Sigmoid colon (tissue), 7 donors: ENCODE results near the gene RNASE3. TPM values are rescaled to one million over a fixed set of nuclear protein-coding genes. Genes with fewer than 3 reads are reported as not detected.
"Not testable (repeated sequence)": the region's sequence is repeated elsewhere in the genome, so short reads cannot be mapped to it uniquely, and the experiment has no call there.

Experiments used
- DNase-seq: peaks from one replicate; pipeline ENCODE4 v3.0.0-alpha.2; 2019
- H3K27ac ChIP-seq, 4 donors: fragments of 200-600 bp; sonication (generic); one replicate each; pipeline ENCODE4 v1.5.1; 2016 to 2019; ENCODE audit warnings: mild to moderate bottlenecking in 1 of 4
- H3K27me3 ChIP-seq, 3 donors: fragments of 200-600 bp; sonication (generic); one replicate each; pipeline ENCODE4 v1.5.1; 2019; ENCODE audit warnings: mild to moderate bottlenecking in 1 of 3
- H3K36me3 ChIP-seq, 4 donors: fragments of 200-600 bp; sonication (generic); one replicate each; pipeline ENCODE4 v1.5.1; 2016 to 2019
- H3K4me1 ChIP-seq, 4 donors: fragments of 200-600 bp; sonication (generic); one replicate each; pipeline ENCODE4 v1.5.1; 2017 to 2019
- H3K4me3 ChIP-seq, 4 donors: fragments of 200-600 bp; sonication (generic); one replicate each; pipeline ENCODE4 v1.5.1; 2017 to 2019; ENCODE audit warnings: mild to moderate bottlenecking in 2 of 4, moderate library complexity in 1 of 4
- H3K9me3 ChIP-seq, 4 donors: fragments of 200-600 bp in 3 of 4; sonication (generic) in 3 of 4; one replicate each; pipeline versions ENCODE4 v1.5.1 to v1.6.1; 2013 to 2019
- CTCF ChIP-seq, 4 experiments: fragments of 450-650 bp in 3 of 4; fragments of 200-600 bp in 1 of 4; IDR thresholded peaks; one replicate each; pipeline ENCODE4 v1.5.1; 2016 to 2019; ENCODE audit warnings: antibody characterized with exemption in 4 of 4, mild to moderate bottlenecking in 3 of 4, moderate library complexity in 2 of 4
- EP300 ChIP-seq, 4 donors: sonication (generic); formaldehyde crosslinking; IDR thresholded peaks; one replicate each; pipeline ENCODE4 v1.6.1; 2017; ENCODE audit warnings: antibody characterized with exemption in 4 of 4
- POLR2A ChIP-seq, 2 donors: fragments of 450-650 bp; IDR thresholded peaks; one replicate each; pipeline ENCODE4 v1.6.1; 2016; ENCODE audit warnings: antibody characterized with exemption in 2 of 2, mild to moderate bottlenecking in 2 of 2, moderate library complexity in 2 of 2
- POLR2AphosphoS5 ChIP-seq, 4 donors: sonication (generic); formaldehyde crosslinking; IDR thresholded peaks; one replicate each; pipeline ENCODE4 v1.6.1; 2017; ENCODE audit warnings: antibody characterized with exemption in 4 of 4
- WGBS, 2 donors: extraction: QIAGEN DNeasy Blood & Tissue Kit; methylation state at CpG; one replicate each; pipeline ENCODE4 v1.1.7; 2013; 5-methylcytosine and 5-hydroxymethylcytosine counted together
- intact Hi-C: fragments of 100-400 bp; cut with DNase I; formaldehyde crosslinking; loops from one replicate; pipeline ENCODE4 v1.15.1; 2023
- polyA plus RNA-seq, 3 donors: library from polyadenylated mRNA; stranded (reverse); fragments of 200-250 nt; gene quantifications; one replicate each; pipeline ENCODE4 v1.2.3, GENCODE V29; 2013
- total RNA-seq, 4 donors: library from RNA; depleted of rRNA; stranded (reverse); fragments of >200 nt; gene quantifications; one replicate each; pipeline ENCODE4 v1.1.0, GENCODE V29; 2016
- donor health status: healthy with polysubstance abuse.
- donor health status: Bipolar disorder and iron deficiency.
- donor health status: healthy.

Gene RNASE3
- total and polyA plus RNA-seq, 7 donors = 2.6 TPM; not detected in 6

GRCh38 chr14:20904393-20905029 is 13.3 kb downstream of the RNASE3 start:
- H3K4me1 ChIP-seq = no peaks in the 10 kb centered on the region
- no peaks in the 10 kb centered on the region for H3K27me3 ChIP-seq
- WGBS, 2 donors = 86 to 91% methylated on average over 4 of the region's 4 CpGs
- intact Hi-C loops = no loop called here
- DNase-seq = no peak
- H3K4me3 ChIP-seq = no peak overlapping the region
- TF ChIP-seq CTCF (IDR thresholded peaks at IDR 0.05) (no peak), POLR2A (IDR thresholded peaks at IDR 0.05) (no peak), EP300 (IDR thresholded peaks at IDR 0.05) (no peak), POLR2AphosphoS5 (IDR thresholded peaks at IDR 0.05) (no peak)
- H3K36me3 ChIP-seq = no peaks in the 10 kb centered on the region
- no peaks in the 10 kb centered on the region for H3K9me3 ChIP-seq
- H3K27ac ChIP-seq = no peak overlapping the region

- no peak overlapping the region for H3K4me3 ChIP-seq
- no peaks in the 10 kb centered on the region for H3K36me3 ChIP-seq
- no peak for DNase-seq
- TF ChIP-seq EP300 (IDR thresholded peaks at IDR 0.05) (no peak), POLR2AphosphoS5 (IDR thresholded peaks at IDR 0.05) (no peak)
- H3K27ac ChIP-seq = no peak overlapping the region
- 92% methylated on average over 2 of the region's 2 CpGs for WGBS, 2 donors
- intact Hi-C loops = no loop called here
- H3K4me1 ChIP-seq = no peaks in the 10 kb centered on the region
- H3K9me3 ChIP-seq = no peaks in the 10 kb centered on the region
- H3K27me3 ChIP-seq = no peaks in the 10 kb centered on the region
These were observed 14.5 kb downstream of the RNASE3 start for GRCh38 chr14:20905676-20906075.

GRCh38 chr14:20907214-20907613 is 16.0 kb downstream of the RNASE3 start:
- 97 to 99% methylated on average over 1 of the region's 1 CpG for WGBS, 2 donors
- Histone ChIP-seq H3K4me1 (no peaks in the 10 kb centered on the region), H3K4me3 (no peak overlapping the region), H3K27ac (no peak overlapping the region), H3K36me3 (no peaks in the 10 kb centered on the region), H3K27me3 (no peaks in the 10 kb centered on the region), H3K9me3 (no peaks in the 10 kb centered on the region)
- DNase-seq = no peak
- intact Hi-C loops = no loop called here
- TF ChIP-seq POLR2A (IDR thresholded peaks at IDR 0.05) (no peak), POLR2AphosphoS5 (IDR thresholded peaks at IDR 0.05) (no peak), CTCF (IDR thresholded peaks at IDR 0.05) (no peak), EP300 (IDR thresholded peaks at IDR 0.05) (no peak)

GRCh38 chr14:20910822-20911221 is 19.6 kb downstream of the RNASE3 start:
- H3K36me3 ChIP-seq, DNase-seq, H3K4me3 ChIP-seq, H3K27me3 ChIP-seq, H3K4me1 ChIP-seq, intact Hi-C loops, H3K9me3 ChIP-seq, H3K27ac ChIP-seq: not testable (repeated sequence)
- 79 to 83% methylated on average over 14 of the region's 14 CpGs for WGBS, 2 donors

DNA sequence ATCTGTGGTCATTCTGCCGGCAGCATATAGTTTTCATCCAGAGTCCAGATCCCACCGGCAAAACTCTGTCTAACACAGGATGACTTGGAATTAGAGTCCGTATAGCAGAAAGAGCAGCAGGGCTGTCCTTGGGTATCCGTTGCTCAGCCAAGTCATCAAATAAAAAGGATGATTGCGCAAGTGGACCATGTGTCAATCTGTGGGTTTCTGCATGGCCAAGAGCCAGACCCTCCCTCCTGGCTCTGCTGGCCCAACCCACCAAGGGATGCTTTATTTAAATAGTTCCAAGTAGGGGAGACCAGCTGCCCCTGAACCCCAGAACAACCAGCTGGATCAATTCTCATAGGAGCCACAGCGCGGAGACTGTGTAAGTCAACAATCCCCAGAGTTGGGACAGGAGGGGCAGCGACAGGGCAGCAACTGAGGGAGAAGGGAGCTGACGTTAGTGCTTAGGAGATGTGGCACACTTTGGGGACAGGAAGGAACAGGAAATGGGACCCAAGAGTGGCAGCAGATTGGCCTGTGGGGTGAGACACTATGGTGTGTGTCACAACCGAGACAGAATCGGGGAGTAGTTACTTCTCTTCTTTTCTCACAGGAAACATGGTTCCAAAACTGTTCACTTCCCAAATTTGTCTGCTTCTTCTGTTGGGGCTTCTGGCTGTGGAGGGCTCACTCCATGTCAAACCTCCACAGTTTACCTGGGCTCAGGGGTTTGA is 28.0 kb downstream of the RNASE3 start:
- H3K27me3 ChIP-seq, H3K9me3 ChIP-seq, intact Hi-C loops, H3K4me1 ChIP-seq, H3K4me3 ChIP-seq, H3K36me3 ChIP-seq, DNase-seq, H3K27ac ChIP-seq: not testable (repeated sequence)
- WGBS, 2 donors = 69 to 81% methylated on average over 11 of the region's 11 CpGs

- H3K27ac ChIP-seq, H3K4me3 ChIP-seq, H3K27me3 ChIP-seq, H3K4me1 ChIP-seq, H3K36me3 ChIP-seq, H3K9me3 ChIP-seq, intact Hi-C loops, DNase-seq: not testable (repeated sequence)
- 39% methylated on average over 2 of the region's 2 CpGs for WGBS, 2 donors
These were observed 32.6 kb downstream of the RNASE3 start for GRCh38 chr14:20923766-20924297.
